ENCODE results near the gene KCNS3.
A peak's percentile ranks its signal among the peaks of the same experiment; 100 is the strongest.

KCNS3 gene

GRCh38 chr2:17878281-17879136 is at the start of gene KCNS3:
Gene KCNS3, plus strand, starts transcription at chr2:17878667. Its CDS starts 52,342 bp downstream, at chr2:17931009.
- peak; percentile 2 for DNase-seq (ENCODE audit: low read depth)
- no peak for TF ChIP-seq CTCF (conservative IDR thresholded peaks at IDR 0.05; ENCODE audit: control insufficient read depth, insufficient read depth, low read depth, low read length)
- peak within 1 kb of the TSS; percentile 50 for H3K4me3 ChIP-seq (ENCODE audit: control insufficient read depth, low read depth, low read length)

DNA sequence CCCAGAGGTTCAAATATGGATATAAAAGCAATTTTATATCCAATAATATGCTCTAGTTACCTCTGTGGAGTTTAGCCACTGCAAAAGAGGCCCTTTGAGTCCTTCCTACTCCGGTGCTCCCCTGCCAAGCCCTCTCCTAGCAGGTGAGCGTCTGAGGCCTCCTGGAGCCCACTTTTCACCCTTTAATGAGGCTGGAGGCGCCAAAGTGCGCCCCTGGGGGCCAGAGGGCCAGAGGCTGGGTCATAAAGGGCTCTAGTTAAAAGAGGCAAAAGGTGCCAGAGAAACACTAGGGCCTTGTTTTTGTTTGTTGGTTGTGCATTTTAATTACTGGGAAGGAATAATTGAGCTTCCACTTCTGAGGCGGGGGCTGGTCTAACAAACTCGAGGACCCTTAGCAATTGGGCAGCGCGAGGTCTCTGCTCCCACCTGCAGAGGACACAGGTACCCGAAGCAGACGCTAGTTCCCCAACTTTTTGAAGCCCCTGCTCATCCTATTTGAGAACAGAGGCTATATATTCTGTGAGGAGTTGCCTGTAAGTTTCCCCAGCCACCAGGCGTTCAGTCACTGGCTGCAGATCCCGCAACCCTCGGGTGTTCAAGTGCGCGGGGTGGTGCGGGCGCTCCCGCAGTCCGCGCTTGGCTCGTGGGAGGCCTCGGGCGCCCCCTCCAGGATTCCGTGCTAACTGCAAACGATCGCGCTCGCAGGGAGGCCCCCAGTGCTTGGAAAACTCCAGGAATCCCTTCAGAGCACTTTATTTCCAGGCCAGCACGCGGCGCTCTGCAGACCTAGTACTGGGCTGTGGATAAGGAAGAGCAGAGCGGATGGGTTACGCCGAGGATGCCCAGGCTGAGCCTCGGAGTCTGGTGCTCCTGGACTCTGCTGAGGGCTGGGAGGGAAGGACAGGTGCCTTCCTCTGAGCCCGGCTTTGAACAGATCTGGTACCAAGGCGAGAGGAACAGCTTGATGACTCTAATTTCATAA is 48.1 kb upstream of the KCNS3 start:
- DNase-seq (ENCODE audit: low read depth): peak; percentile 67
- TF ChIP-seq CTCF (conservative IDR thresholded peaks at IDR 0.05; ENCODE audit: control insufficient read depth, insufficient read depth, low read depth, low read length): peak; percentile 69
- H3K4me3 ChIP-seq (ENCODE audit: control insufficient read depth, low read depth, low read length): no peak overlapping the region

GRCh38 chr2:17835516-17835915 is 43.0 kb upstream of the KCNS3 start:
- no peak for TF ChIP-seq CTCF (conservative IDR thresholded peaks at IDR 0.05; ENCODE audit: control insufficient read depth, insufficient read depth, low read depth, low read length)
- no peak overlapping the region for H3K4me3 ChIP-seq (ENCODE audit: control insufficient read depth, low read depth, low read length)
- no peak for DNase-seq (ENCODE audit: low read depth)

DNA sequence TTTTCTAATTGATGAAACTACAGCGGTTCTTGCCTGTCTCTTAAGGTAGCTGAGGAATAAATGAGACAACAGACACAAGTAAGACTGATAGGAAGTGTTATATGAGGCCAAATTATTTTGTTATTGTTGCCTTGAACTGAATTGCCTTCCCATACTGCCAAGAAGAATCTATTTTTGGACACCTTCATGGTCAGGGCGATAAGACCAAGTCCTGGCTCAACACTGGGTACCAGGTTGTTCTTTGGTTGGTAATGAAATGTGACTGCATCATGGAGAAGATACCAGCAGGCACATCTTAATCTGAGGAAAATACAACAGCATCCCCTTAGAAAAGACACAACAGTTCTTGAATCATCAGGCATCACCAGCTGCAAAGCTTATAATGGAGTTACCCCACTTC is 38.5 kb upstream of the KCNS3 start:
- no peak for TF ChIP-seq CTCF (conservative IDR thresholded peaks at IDR 0.05; ENCODE audit: control insufficient read depth, insufficient read depth, low read depth, low read length)
- H3K4me3 ChIP-seq (ENCODE audit: control insufficient read depth, low read depth, low read length): no peak overlapping the region
- no peak for DNase-seq (ENCODE audit: low read depth)

- DNase-seq (ENCODE audit: low read depth): no peak
- no peak for TF ChIP-seq CTCF (conservative IDR thresholded peaks at IDR 0.05; ENCODE audit: control insufficient read depth, insufficient read depth, low read depth, low read length)
Observed at GRCh38 chr2:17843457-17843856, 35.0 kb upstream of the KCNS3 start.

DNA sequence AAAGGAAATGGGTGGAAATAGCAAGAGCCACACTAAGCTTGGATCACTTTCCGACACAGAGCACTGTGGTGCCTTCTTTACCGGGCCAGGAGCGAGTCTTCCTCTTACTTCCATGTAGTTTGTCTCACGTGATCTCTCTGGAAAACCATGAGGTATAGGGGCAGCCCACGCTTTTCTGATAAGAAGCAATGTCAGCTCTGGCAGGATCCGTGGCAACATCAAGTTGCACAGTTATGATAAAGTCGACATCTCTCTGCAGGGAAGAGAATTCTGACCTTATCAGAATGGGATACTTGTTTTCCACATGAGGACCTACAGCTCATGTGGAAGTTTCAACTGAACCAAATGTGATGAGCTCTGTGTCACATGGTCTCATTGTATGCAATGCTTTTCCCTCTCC is 32.7 kb upstream of the KCNS3 start:
- no peak overlapping the region for H3K4me3 ChIP-seq (ENCODE audit: control insufficient read depth, low read depth, low read length)
- TF ChIP-seq CTCF (conservative IDR thresholded peaks at IDR 0.05; ENCODE audit: control insufficient read depth, insufficient read depth, low read depth, low read length): no peak
- DNase-seq (ENCODE audit: low read depth): no peak

More at GRCh38 chr2:17843457-17843856, 35.0 kb upstream of the KCNS3 start:
- H3K4me3 ChIP-seq (ENCODE audit: control insufficient read depth, low read depth, low read length): no peak overlapping the region
